Mucosa of descending colon (tissue), 3 donors: ENCODE results near the gene CTBP2. TPM values are rescaled to one million over a fixed set of nuclear protein-coding genes. Genes with fewer than 3 reads are reported as not detected.

Source experiments
- ATAC-seq: fragments of 200-7000 bp; cut with Tn5 transposase; one replicate; pipeline ENCODE4 v1.9.1; 2020; ENCODE audit warnings: mild to moderate bottlenecking, moderate library complexity
- DNase-seq, 3 donors: peaks; one replicate each; pipeline ENCODE4 v3.0.0-alpha.2; 2020
- H3K36me3 ChIP-seq: fragments of 200-600 bp; one replicate; pipeline ENCODE4 v1.8.0; 2021; ENCODE audit warnings: low read depth, mild to moderate bottlenecking
- H3K4me1 ChIP-seq: fragments of 200-600 bp; one replicate; pipeline ENCODE4 v1.8.0; 2021; ENCODE audit warnings: low read depth, mild to moderate bottlenecking
- H3K4me3 ChIP-seq: fragments of 200-600 bp; one replicate; pipeline ENCODE4 v1.8.0; 2021; ENCODE audit warnings: mild to moderate bottlenecking
- H3K9me3 ChIP-seq: fragments of 200-600 bp; one replicate; pipeline ENCODE4 v1.8.0; 2021; ENCODE audit warnings: mild to moderate bottlenecking
- intact Hi-C, 2 donors: fragments of 100-400 bp; cut with DNase I in 1 of 2; cut with micrococcal nuclease in 1 of 2; formaldehyde crosslinking; loops; one replicate each; pipeline versions ENCODE4 v1.11.0 to v1.11.1; 2022; cut with DNase I, micrococcal nuclease
- total RNA-seq, 3 donors: library from RNA; stranded (reverse); fragmentation: NEBNext Ultra II Directional in 2 of 3; extraction: Animal tissue kit (Norgen Biotek cat#: 25700) in 2 of 3; gene quantifications; one replicate each; pipeline versions ENCODE4 v1.2.1 to v1.2.4, GENCODE V29; 2021 to 2023
- TF ChIP-seq, protein P1 (sequence below): fragments of 200-600 bp; IDR thresholded peaks from one replicate; pipeline ENCODE4 v1.8.0; 2022; ENCODE audit warnings: antibody characterized with exemption, mild to moderate bottlenecking
- donor health status: DM: no; HTN: no; CAD: no; lungs with moderate emphysema.
- donor health status: DM: no; HTN: no; CAD: no.
- donor health status: DM: no; HTN: yes; CAD: no.

The CTBP2 gene
- total RNA-seq, 3 donors from 2014 or later: 109 to 137 (median 121) TPM

DNA sequence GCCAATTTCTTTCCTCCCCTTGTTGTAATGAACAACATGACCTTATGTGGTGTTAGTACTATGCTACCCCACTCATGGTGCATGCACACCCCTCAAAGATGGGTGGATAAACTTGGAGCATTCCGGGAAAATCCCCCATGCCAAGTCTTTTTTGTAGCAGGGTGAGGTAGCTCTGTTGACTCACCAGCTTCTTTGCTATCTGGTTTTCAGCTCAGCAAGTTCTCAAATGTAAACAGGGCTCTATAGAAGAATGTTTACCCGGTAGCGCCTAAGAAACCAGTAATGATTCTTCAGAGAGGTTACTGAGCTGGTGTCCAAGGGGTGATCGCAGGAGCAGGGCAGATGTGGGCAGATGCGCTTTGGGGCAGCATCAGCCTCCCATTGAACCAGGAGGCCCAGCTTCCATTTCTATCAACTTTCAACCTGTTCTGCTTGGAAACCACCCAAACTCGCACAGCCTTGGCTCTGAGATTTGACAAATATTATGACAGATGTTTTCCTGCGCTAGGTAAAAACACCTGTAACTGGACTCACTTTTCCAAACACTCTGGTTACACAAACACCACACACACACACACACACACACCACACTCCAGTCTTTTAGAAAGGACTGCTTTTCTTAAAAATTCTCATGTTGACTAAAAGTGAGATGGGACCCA, 130.7 kb downstream of the CTBP2 start:
- H3K4me1 ChIP-seq: peaks cover 19% of the 10 kb centered on the region
- no peak for DNase-seq

GRCh38 chr10:125027871-125028869, 132.2 kb downstream of the CTBP2 start:
- no peak for DNase-seq
- Histone ChIP-seq H3K9me3 (no peaks in the 10 kb centered on the region), H3K4me1 (peaks cover 35% of the 10 kb centered on the region), H3K36me3 (no peaks in the 10 kb centered on the region), H3K4me3 (no peak overlapping the region)
- no peak for ATAC-seq
- intact Hi-C loops: no loop called here
- TF ChIP-seq, protein P1, sequence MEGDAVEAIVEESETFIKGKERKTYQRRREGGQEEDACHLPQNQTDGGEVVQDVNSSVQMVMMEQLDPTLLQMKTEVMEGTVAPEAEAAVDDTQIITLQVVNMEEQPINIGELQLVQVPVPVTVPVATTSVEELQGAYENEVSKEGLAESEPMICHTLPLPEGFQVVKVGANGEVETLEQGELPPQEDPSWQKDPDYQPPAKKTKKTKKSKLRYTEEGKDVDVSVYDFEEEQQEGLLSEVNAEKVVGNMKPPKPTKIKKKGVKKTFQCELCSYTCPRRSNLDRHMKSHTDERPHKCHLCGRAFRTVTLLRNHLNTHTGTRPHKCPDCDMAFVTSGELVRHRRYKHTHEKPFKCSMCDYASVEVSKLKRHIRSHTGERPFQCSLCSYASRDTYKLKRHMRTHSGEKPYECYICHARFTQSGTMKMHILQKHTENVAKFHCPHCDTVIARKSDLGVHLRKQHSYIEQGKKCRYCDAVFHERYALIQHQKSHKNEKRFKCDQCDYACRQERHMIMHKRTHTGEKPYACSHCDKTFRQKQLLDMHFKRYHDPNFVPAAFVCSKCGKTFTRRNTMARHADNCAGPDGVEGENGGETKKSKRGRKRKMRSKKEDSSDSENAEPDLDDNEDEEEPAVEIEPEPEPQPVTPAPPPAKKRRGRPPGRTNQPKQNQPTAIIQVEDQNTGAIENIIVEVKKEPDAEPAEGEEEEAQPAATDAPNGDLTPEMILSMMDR: no peak

More for the DNA sequence above, 130.7 kb downstream of the CTBP2 start:
- Histone ChIP-seq H3K9me3 (no peaks in the 10 kb centered on the region), H3K4me3 (no peak overlapping the region), H3K36me3 (no peaks in the 10 kb centered on the region)
- peak; percentile 20 for ATAC-seq
- intact Hi-C loops: no loop called here
- TF ChIP-seq, protein P1: no peak

- H3K4me1 ChIP-seq: peaks cover 38% of the 10 kb centered on the region
- H3K4me3 ChIP-seq: no peak overlapping the region
Measured at GRCh38 chr10:125026974-125027735, 133.2 kb downstream of the CTBP2 start.

DNA sequence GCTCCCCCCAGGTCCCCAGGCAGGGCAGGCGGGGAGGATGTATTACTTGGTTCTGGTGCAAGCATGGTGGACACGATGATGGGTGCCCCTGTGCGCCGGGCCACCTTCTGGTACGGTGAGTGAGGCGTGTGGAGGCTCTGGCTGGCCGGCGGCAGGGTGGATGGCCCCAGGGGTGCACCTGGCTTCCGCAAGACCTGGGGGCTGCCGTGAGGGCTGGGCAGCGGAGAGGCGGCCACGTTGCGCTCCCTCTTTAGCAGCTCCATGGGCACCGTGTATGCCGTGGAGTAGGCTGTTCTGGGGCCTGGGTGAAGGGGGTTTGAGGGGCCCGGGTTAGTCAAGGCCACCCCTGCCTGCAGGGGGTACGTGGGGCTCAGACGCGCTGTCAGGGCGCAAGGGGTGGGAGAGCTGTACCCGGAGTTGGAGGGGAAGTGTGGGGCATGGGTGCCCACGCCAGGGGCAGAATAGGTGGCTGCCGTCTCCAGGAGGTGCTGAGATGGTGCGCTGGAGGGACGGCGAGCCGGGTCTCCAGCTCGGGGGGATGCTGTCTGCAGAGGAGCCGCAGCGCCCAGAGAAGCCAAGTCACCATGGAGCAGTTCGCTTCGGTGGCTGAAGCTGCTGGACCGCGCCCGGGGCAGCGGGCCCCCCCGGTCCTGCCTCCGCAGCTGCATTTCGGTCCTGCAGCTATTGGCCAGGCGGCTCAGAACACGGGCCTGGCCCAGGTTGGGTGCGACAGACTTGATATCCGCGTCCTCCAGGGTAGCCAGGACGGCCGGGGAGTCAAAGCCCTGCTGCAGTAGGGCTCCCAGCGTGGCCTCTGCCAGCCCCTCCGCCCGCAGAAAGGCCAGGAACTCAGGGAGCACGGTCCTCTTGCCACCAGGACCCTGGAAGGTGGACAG, 134.1 kb downstream of the CTBP2 start:
- TF ChIP-seq, protein P1: no peak
- Histone ChIP-seq H3K4me1 (peaks cover 38% of the 10 kb centered on the region), H3K4me3 (no peak overlapping the region), H3K36me3 (no peaks in the 10 kb centered on the region), H3K9me3 (no peaks in the 10 kb centered on the region)
- DNase-seq: no peak
- intact Hi-C loops: no loop called here
- no peak for ATAC-seq

More at GRCh38 chr10:125026974-125027735, 133.2 kb downstream of the CTBP2 start:
- H3K9me3 ChIP-seq: no peaks in the 10 kb centered on the region
- DNase-seq (no peak), ATAC-seq (no peak)
- intact Hi-C loops: no loop called here
- H3K36me3 ChIP-seq: no peaks in the 10 kb centered on the region
- TF ChIP-seq, protein P1: no peak
